ENCODE data around the gene FKBP1B.

The FKBP1B gene

DNA sequence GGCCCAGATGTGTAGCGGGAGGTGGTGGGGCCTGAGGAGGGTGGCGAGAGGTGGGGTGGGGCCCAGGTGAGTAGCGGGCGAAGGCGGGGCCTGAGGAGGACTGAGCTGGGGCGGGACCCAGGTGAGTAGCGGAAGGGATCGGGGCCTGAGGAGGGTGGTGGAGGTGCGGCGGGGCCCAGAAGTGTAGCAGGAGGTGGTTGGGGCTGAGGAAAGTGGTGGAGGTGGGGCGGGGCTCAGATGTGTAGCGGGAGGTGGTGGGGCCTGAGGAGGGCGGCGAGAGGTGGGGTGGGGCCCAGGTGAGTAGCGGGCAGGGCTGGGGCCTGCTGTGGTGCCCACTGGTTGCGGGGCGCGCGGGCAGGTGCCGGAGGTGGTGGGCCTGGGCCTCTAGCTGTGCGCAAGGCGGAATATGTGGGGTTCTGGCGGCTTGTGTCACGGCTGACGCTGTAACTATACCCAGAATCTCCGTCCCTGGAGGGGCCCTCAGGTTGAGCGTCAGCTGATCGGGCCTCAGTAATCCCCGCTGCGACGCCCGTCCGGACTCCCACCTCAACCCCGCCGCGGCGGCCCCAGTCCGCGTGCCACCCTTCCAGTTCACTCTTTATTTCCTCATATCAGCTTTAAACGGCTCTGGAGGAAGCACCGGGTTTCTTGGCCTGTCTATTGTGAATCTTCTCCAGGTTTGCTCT, 27.5 kb downstream of the FKBP1B start (continued):
- TF ChIP-seq ZBTB8A (tag by site-specific recombination; IDR thresholded peaks at IDR 0.05) (no peak; the same call in 1 of the 2 replicates), HOXA7 (CRISPR knock-in tag; IDR thresholded peaks at IDR 0.05; ENCODE audit: borderline replicate concordance) (no peak), ZNF366 (tag by site-specific recombination; conservative IDR thresholded peaks at IDR 0.05) (no peak), EGR2 (tag by site-specific recombination; IDR thresholded peaks at IDR 0.05; ENCODE audit: low read depth) (no peak), BCL11B (tag by site-specific recombination; IDR thresholded peaks at IDR 0.05; ENCODE audit: low read depth) (no peak), ZBTB17 (tag by site-specific recombination; IDR thresholded peaks at IDR 0.05) (peak; percentile 26; the same call in 1 of the 2 replicates), ZNF785 (tag by site-specific recombination; IDR thresholded peaks at IDR 0.05) (no peak), MEIS1 (CRISPR knock-in tag; IDR thresholded peaks at IDR 0.05; ENCODE audit: borderline replicate concordance) (no peak), ZNF223 (tag by site-specific recombination; IDR thresholded peaks at IDR 0.05) (no peak), ZNF658 (tag by site-specific recombination; IDR thresholded peaks at IDR 0.05) (no peak), GLIS2 (tag by site-specific recombination; IDR thresholded peaks at IDR 0.05) (peak; percentile 92), SP3 (tag by site-specific recombination; IDR thresholded peaks at IDR 0.05) (peak; percentile 37), ZSCAN16 (tag by site-specific recombination; IDR thresholded peaks at IDR 0.05) (no peak), ZBTB20 (tag by site-specific recombination; IDR thresholded peaks at IDR 0.05) (peak; percentile 48; the same call in 1 of the 2 replicates)
- TF ChIP-seq, protein P1, sequence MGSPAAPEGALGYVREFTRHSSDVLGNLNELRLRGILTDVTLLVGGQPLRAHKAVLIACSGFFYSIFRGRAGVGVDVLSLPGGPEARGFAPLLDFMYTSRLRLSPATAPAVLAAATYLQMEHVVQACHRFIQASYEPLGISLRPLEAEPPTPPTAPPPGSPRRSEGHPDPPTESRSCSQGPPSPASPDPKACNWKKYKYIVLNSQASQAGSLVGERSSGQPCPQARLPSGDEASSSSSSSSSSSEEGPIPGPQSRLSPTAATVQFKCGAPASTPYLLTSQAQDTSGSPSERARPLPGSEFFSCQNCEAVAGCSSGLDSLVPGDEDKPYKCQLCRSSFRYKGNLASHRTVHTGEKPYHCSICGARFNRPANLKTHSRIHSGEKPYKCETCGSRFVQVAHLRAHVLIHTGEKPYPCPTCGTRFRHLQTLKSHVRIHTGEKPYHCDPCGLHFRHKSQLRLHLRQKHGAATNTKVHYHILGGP (tag by site-specific recombination; IDR thresholded peaks at IDR 0.05): no peak
- TF ChIP-seq, protein P2, sequence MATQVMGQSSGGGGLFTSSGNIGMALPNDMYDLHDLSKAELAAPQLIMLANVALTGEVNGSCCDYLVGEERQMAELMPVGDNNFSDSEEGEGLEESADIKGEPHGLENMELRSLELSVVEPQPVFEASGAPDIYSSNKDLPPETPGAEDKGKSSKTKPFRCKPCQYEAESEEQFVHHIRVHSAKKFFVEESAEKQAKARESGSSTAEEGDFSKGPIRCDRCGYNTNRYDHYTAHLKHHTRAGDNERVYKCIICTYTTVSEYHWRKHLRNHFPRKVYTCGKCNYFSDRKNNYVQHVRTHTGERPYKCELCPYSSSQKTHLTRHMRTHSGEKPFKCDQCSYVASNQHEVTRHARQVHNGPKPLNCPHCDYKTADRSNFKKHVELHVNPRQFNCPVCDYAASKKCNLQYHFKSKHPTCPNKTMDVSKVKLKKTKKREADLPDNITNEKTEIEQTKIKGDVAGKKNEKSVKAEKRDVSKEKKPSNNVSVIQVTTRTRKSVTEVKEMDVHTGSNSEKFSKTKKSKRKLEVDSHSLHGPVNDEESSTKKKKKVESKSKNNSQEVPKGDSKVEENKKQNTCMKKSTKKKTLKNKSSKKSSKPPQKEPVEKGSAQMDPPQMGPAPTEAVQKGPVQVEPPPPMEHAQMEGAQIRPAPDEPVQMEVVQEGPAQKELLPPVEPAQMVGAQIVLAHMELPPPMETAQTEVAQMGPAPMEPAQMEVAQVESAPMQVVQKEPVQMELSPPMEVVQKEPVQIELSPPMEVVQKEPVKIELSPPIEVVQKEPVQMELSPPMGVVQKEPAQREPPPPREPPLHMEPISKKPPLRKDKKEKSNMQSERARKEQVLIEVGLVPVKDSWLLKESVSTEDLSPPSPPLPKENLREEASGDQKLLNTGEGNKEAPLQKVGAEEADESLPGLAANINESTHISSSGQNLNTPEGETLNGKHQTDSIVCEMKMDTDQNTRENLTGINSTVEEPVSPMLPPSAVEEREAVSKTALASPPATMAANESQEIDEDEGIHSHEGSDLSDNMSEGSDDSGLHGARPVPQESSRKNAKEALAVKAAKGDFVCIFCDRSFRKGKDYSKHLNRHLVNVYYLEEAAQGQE (tag by site-specific recombination; IDR thresholded peaks at IDR 0.05): no peak
- TF ChIP-seq, protein P3, sequence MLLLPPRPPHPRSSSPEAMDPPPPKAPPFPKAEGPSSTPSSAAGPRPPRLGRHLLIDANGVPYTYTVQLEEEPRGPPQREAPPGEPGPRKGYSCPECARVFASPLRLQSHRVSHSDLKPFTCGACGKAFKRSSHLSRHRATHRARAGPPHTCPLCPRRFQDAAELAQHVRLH (tag by site-specific recombination; IDR thresholded peaks at IDR 0.05): no peak
- TF ChIP-seq, protein P4, sequence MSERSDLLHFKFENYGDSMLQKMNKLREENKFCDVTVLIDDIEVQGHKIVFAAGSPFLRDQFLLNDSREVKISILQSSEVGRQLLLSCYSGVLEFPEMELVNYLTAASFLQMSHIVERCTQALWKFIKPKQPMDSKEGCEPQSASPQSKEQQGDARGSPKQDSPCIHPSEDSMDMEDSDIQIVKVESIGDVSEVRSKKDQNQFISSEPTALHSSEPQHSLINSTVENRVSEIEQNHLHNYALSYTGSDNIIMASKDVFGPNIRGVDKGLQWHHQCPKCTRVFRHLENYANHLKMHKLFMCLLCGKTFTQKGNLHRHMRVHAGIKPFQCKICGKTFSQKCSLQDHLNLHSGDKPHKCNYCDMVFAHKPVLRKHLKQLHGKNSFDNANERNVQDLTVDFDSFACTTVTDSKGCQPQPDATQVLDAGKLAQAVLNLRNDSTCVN (tag by site-specific recombination; optimal IDR thresholded peaks at IDR 0.05): no peak
- TF ChIP-seq, protein P5, sequence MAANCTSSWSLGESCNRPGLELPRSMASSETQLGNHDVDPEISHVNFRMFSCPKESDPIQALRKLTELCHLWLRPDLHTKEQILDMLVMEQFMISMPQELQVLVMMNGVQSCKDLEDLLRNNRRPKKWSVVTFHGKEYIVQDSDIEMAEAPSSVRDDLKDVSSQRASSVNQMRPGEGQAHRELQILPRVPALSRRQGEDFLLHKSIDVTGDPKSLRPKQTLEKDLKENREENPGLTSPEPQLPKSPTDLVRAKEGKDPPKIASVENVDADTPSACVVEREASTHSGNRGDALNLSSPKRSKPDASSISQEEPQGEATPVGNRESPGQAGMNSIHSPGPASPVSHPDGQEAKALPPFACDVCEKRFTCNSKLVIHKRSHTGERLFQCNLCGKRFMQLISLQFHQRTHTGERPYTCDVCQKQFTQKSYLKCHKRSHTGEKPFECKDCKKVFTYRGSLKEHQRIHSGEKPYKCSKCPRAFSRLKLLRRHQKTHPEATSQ (tag by site-specific recombination; IDR thresholded peaks at IDR 0.05): no peak
- TF ChIP-seq, protein P6, sequence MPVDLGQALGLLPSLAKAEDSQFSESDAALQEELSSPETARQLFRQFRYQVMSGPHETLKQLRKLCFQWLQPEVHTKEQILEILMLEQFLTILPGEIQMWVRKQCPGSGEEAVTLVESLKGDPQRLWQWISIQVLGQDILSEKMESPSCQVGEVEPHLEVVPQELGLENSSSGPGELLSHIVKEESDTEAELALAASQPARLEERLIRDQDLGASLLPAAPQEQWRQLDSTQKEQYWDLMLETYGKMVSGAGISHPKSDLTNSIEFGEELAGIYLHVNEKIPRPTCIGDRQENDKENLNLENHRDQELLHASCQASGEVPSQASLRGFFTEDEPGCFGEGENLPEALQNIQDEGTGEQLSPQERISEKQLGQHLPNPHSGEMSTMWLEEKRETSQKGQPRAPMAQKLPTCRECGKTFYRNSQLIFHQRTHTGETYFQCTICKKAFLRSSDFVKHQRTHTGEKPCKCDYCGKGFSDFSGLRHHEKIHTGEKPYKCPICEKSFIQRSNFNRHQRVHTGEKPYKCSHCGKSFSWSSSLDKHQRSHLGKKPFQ (tag by site-specific recombination; IDR thresholded peaks at IDR 0.05): peak; percentile 55
- TF ChIP-seq, protein P7, sequence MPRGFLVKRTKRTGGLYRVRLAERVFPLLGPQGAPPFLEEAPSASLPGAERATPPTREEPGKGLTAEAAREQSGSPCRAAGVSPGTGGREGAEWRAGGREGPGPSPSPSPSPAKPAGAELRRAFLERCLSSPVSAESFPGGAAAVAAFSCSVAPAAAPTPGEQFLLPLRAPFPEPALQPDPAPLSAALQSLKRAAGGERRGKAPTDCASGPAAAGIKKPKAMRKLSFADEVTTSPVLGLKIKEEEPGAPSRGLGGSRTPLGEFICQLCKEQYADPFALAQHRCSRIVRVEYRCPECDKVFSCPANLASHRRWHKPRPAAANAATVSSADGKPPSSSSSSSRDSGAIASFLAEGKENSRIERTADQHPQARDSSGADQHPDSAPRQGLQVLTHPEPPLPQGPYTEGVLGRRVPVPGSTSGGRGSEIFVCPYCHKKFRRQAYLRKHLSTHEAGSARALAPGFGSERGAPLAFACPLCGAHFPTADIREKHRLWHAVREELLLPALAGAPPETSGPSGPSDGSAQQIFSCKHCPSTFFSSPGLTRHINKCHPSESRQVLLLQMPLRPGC (tag by site-specific recombination; IDR thresholded peaks at IDR 0.05): no peak
- TF ChIP-seq, protein P8, sequence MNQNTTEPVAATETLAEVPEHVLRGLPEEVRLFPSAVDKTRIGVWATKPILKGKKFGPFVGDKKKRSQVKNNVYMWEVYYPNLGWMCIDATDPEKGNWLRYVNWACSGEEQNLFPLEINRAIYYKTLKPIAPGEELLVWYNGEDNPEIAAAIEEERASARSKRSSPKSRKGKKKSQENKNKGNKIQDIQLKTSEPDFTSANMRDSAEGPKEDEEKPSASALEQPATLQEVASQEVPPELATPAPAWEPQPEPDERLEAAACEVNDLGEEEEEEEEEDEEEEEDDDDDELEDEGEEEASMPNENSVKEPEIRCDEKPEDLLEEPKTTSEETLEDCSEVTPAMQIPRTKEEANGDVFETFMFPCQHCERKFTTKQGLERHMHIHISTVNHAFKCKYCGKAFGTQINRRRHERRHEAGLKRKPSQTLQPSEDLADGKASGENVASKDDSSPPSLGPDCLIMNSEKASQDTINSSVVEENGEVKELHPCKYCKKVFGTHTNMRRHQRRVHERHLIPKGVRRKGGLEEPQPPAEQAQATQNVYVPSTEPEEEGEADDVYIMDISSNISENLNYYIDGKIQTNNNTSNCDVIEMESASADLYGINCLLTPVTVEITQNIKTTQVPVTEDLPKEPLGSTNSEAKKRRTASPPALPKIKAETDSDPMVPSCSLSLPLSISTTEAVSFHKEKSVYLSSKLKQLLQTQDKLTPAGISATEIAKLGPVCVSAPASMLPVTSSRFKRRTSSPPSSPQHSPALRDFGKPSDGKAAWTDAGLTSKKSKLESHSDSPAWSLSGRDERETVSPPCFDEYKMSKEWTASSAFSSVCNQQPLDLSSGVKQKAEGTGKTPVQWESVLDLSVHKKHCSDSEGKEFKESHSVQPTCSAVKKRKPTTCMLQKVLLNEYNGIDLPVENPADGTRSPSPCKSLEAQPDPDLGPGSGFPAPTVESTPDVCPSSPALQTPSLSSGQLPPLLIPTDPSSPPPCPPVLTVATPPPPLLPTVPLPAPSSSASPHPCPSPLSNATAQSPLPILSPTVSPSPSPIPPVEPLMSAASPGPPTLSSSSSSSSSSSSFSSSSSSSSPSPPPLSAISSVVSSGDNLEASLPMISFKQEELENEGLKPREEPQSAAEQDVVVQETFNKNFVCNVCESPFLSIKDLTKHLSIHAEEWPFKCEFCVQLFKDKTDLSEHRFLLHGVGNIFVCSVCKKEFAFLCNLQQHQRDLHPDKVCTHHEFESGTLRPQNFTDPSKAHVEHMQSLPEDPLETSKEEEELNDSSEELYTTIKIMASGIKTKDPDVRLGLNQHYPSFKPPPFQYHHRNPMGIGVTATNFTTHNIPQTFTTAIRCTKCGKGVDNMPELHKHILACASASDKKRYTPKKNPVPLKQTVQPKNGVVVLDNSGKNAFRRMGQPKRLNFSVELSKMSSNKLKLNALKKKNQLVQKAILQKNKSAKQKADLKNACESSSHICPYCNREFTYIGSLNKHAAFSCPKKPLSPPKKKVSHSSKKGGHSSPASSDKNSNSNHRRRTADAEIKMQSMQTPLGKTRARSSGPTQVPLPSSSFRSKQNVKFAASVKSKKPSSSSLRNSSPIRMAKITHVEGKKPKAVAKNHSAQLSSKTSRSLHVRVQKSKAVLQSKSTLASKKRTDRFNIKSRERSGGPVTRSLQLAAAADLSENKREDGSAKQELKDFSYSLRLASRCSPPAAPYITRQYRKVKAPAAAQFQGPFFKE (tag by site-specific recombination; IDR thresholded peaks at IDR 0.05; ENCODE audit: borderline replicate concordance): no peak

Measured in HEK293 (cell line).